H9 (cell line): Measurements from ENCODE around the gene COPRS. TPM values are rescaled to one million over a fixed set of nuclear protein-coding genes. Genes with fewer than 3 reads are reported as not detected.

ENCODE experiments used
- DNase-seq: peaks from one replicate; pipeline ENCODE4 v3.0.0-alpha.2; 2017
- H2AFZ ChIP-seq: one replicate; pipeline ENCODE4 v1.6.1; 2013; ENCODE audit warnings: mild to moderate bottlenecking, low read length, control low read depth, moderate library complexity
- H2AK5ac ChIP-seq: 2 replicates; pipeline ENCODE4 v1.6.1; 2013; ENCODE audit warnings: low read length, control low read depth, mixed read lengths; ENCODE audit not compliant: insufficient read length
- H2BK120ac ChIP-seq: one replicate; pipeline ENCODE4 v1.6.1; 2013; ENCODE audit warnings: low read depth, mild to moderate bottlenecking, low read length, control low read depth, inconsistent platforms; ENCODE audit not compliant: poor library complexity, severe bottlenecking
- H2BK12ac ChIP-seq: 2 replicates; pipeline ENCODE4 v1.6.1; 2013; ENCODE audit warnings: low read length, control low read depth, mixed read lengths, low read depth; ENCODE audit not compliant: insufficient read length
- H2BK15ac ChIP-seq: 2 replicates; pipeline ENCODE4 v1.6.1; 2013; ENCODE audit warnings: low read depth, low read length, control low read depth
- H2BK20ac ChIP-seq: one replicate; pipeline ENCODE4 v1.6.1; 2013; ENCODE audit warnings: low read depth, mild to moderate bottlenecking, low read length, control low read depth, inconsistent platforms; ENCODE audit not compliant: poor library complexity, severe bottlenecking
- H2BK5ac ChIP-seq: 2 replicates; pipeline ENCODE4 v1.6.1; 2013; ENCODE audit warnings: low read length, control low read depth, mixed read lengths; ENCODE audit not compliant: insufficient read length
- H3K14ac ChIP-seq: 2 replicates; pipeline ENCODE4 v1.6.1; 2013; ENCODE audit warnings: low read length, control low read depth; ENCODE audit not compliant: insufficient read depth
- H3K18ac ChIP-seq: 2 replicates; pipeline ENCODE4 v1.6.1; 2013; ENCODE audit warnings: low read depth, mild to moderate bottlenecking, mixed read lengths, low read length, control low read depth; ENCODE audit not compliant: insufficient read length
- H3K23ac ChIP-seq: 2 replicates; pipeline ENCODE4 v1.6.1; 2013; ENCODE audit warnings: low read length, control low read depth, mixed read lengths, low read depth; ENCODE audit not compliant: insufficient read length
- H3K23me2 ChIP-seq: 2 replicates; pipeline ENCODE4 v1.6.1; 2013; ENCODE audit warnings: low read depth, mild to moderate bottlenecking, mixed read lengths, low read length, control low read depth; ENCODE audit not compliant: insufficient read length, poor library complexity, severe bottlenecking
- H3K27ac ChIP-seq: 2 replicates; pipeline ENCODE4 v1.5.1; 2013; ENCODE audit warnings: low read length, control low read depth, mixed read lengths, low read depth; ENCODE audit not compliant: insufficient read length
- H3K27me3 ChIP-seq: 2 replicates; pipeline ENCODE4 v1.6.1; 2013; ENCODE audit warnings: low read length, control low read depth, inconsistent platforms; ENCODE audit not compliant: insufficient read depth
- H3K4ac ChIP-seq: 2 replicates; pipeline ENCODE4 v1.6.1; 2013; ENCODE audit warnings: low read depth, mild to moderate bottlenecking, control low read depth, inconsistent platforms, low read length, moderate library complexity
- H3K4me1 ChIP-seq: 2 replicates; pipeline ENCODE4 v1.6.1; 2013; ENCODE audit warnings: low read length, control low read depth, inconsistent platforms; ENCODE audit not compliant: insufficient read depth
- H3K4me2 ChIP-seq: 2 replicates; pipeline ENCODE4 v1.6.1; 2013; ENCODE audit warnings: low read length, control low read depth, mixed read lengths; ENCODE audit not compliant: insufficient read length, insufficient read depth
- H3K56ac ChIP-seq: 2 replicates; pipeline ENCODE4 v1.6.1; 2013; ENCODE audit warnings: low read depth, mild to moderate bottlenecking, mixed read lengths, low read length, control low read depth; ENCODE audit not compliant: insufficient read length
- H3K79me1 ChIP-seq: 2 replicates; pipeline ENCODE4 v1.6.1; 2013; ENCODE audit warnings: low read depth, mild to moderate bottlenecking, moderate library complexity, low read length, control low read depth, inconsistent platforms; ENCODE audit not compliant: insufficient read depth, poor library complexity, severe bottlenecking
- H3K79me2 ChIP-seq: 2 replicates; pipeline ENCODE4 v1.6.1; 2013; ENCODE audit warnings: low read length, control low read depth, inconsistent platforms; ENCODE audit not compliant: insufficient read depth
- H3K9ac ChIP-seq: 2 replicates; pipeline ENCODE4 v1.6.1; 2013; ENCODE audit warnings: low read length, control low read depth, mixed read lengths; ENCODE audit not compliant: insufficient read length; ENCODE audit errors: extremely low read depth
- H3K9me3 ChIP-seq: one replicate; pipeline ENCODE4 v1.6.1; 2013; ENCODE audit warnings: low read depth, low read length, inconsistent platforms; ENCODE audit not compliant: control insufficient read depth
- H3T11ph ChIP-seq: one replicate; pipeline ENCODE4 v1.6.1; 2013; ENCODE audit warnings: mild to moderate bottlenecking, low read length, control low read depth, inconsistent platforms
- H4K20me1 ChIP-seq: one replicate; pipeline ENCODE4 v1.6.1; 2013; ENCODE audit not compliant: control insufficient read depth, insufficient read length, insufficient read depth
- H4K5ac ChIP-seq: 2 replicates; pipeline ENCODE4 v1.6.1; 2013; ENCODE audit warnings: low read depth, mild to moderate bottlenecking, mixed read lengths, low read length, control low read depth; ENCODE audit not compliant: insufficient read length
- H4K8ac ChIP-seq: replicated peaks from 2 replicates; pipeline ENCODE4 v1.6.1; 2013; ENCODE audit warnings: low read length, control low read depth, mixed read lengths, low read depth; ENCODE audit not compliant: insufficient read length
- H4K91ac ChIP-seq: 2 replicates; pipeline ENCODE4 v1.6.1; 2013; ENCODE audit warnings: low read depth, mild to moderate bottlenecking, moderate library complexity, mixed read lengths, low read length, control low read depth; ENCODE audit not compliant: insufficient read length
- H3K27ac Mint-ChIP-seq, 3 experiments: 2 replicates in 2 of 3; 3 replicates in 1 of 3; pipeline ENCODE4 v1.8.0; 2020 to 2021; ENCODE audit warnings: mixed read lengths in 3 of 3, mild to moderate bottlenecking in 1 of 3, moderate library complexity in 1 of 3
- H3K27me3 Mint-ChIP-seq: 2 replicates; pipeline ENCODE4 v1.8.0; 2021; ENCODE audit warnings: low read depth, mild to moderate bottlenecking, moderate library complexity, mixed read lengths
- H3K36me3 Mint-ChIP-seq, 3 experiments: 2 replicates in 2 of 3; 3 replicates in 1 of 3; pipeline ENCODE4 v1.8.0; 2020 to 2021; ENCODE audit warnings: low read depth in 3 of 3, mixed read lengths in 3 of 3; ENCODE audit not compliant: insufficient read depth in 1 of 3
- H3K4me1 Mint-ChIP-seq, 2 experiments: 2 replicates each; pipeline ENCODE4 v1.8.0; 2020; ENCODE audit warnings: mixed read lengths in 2 of 2
- H3K4me3 Mint-ChIP-seq, 2 experiments: 2 replicates in 1 of 2; 3 replicates in 1 of 2; pipeline ENCODE4 v1.8.0; 2020 to 2021; ENCODE audit warnings: mild to moderate bottlenecking in 2 of 2, mixed read lengths in 2 of 2, moderate library complexity in 1 of 2
- H3K9me3 Mint-ChIP-seq, 2 experiments: 2 replicates in 1 of 2; 3 replicates in 1 of 2; pipeline ENCODE4 v1.8.0; 2020; ENCODE audit warnings: mild to moderate bottlenecking in 2 of 2, mixed read lengths in 2 of 2, moderate library complexity in 1 of 2
- CTCF ChIP-seq: fragments of 200-600 bp; sonication (generic); conservative IDR thresholded peaks from 3 replicates; pipeline ENCODE4 v1.8.0; 2021; ENCODE audit warnings: antibody characterized with exemption, mild to moderate bottlenecking
- WGBS: extraction: QIAGEN DNeasy Blood & Tissue Kit; methylation state at CpG from one replicate; pipeline ENCODE4 v1.1.7; 2013; ENCODE audit warnings: missing lambda C conversion rate, low lambda C conversion rate, mixed read lengths; ENCODE audit not compliant: insufficient read length; ENCODE audit errors: extremely low coverage; 5-methylcytosine and 5-hydroxymethylcytosine counted together
- total RNA-seq: library from RNA; stranded (reverse); gene quantifications from 2 replicates; pipeline ENCODE4 v1.2.1, GENCODE V29; 2021

COPRS gene
- total RNA-seq, 1 experiment from 2014 or later: 43.8 TPM

GRCh38 chr17:31830971-31831858 lies 27.8 kb downstream of the COPRS start:
- Histone ChIP-seq H2AK5ac (no peak overlapping the region), H2AFZ (no peak overlapping the region), H3K9me3 (no peaks in the 10 kb centered on the region), H3K27ac (no peak overlapping the region), H4K20me1 (no peaks in the 10 kb centered on the region), H2BK5ac (no peak overlapping the region), H2BK15ac (no peak overlapping the region), H3T11ph (no peak overlapping the region), H2BK12ac (no peak overlapping the region), H3K4me2 (no peak overlapping the region), H3K79me2 (no peaks in the 10 kb centered on the region), H3K23ac (no peak overlapping the region), H3K56ac (no peak overlapping the region), H4K8ac (no peak overlapping the region), H3K4ac (no peak overlapping the region), H3K18ac (no peak overlapping the region), H2BK120ac (no peak overlapping the region), H3K27me3 (no peaks in the 10 kb centered on the region), H4K91ac (no peak overlapping the region), H4K5ac (no peak overlapping the region), H3K23me2 (no peaks in the 10 kb centered on the region), H3K4me1 (no peaks in the 10 kb centered on the region), H3K79me1 (no peaks in the 10 kb centered on the region), H3K14ac (no peak overlapping the region), H2BK20ac (no peak overlapping the region), H3K9ac (no peak overlapping the region)
- DNase-seq: no peak
- Mint-ChIP-seq H3K4me1 (no peaks in the 10 kb centered on the region), H3K27me3 (peaks cover 2% of the 10 kb centered on the region; the same call in 1 of the 2 replicates), H3K27ac (no peak overlapping the region), H3K9me3 (peaks cover 5 to 6% of the 10 kb centered on the region in 2 experiments; a peak in 3 of 5 replicates), H3K4me3 (no peak overlapping the region), H3K36me3 (peaks cover 0 to 4% (median 0%) of the 10 kb centered on the region in 3 experiments; a peak in 1 of 7 replicates)
- no CpG with 5 or more reads among the region's 12 CpGs for WGBS
- TF ChIP-seq CTCF: no peak
